MM.1S (cell line): Measurements from ENCODE around the gene SLC16A10.

Experiments used
- DNase-seq: peaks from one replicate; pipeline ENCODE4 v3.0.0-alpha.2; 2015
- H2AFZ ChIP-seq: fragments of 300-600 bp; sonication (generic); 2 replicates; pipeline ENCODE4 v1.6.0; 2016; ENCODE audit warnings: antibody characterized with exemption, low read length
- H3F3A ChIP-seq: fragments of 300-600 bp; sonication (generic); 2 replicates; pipeline ENCODE4 v1.6.1; 2016; ENCODE audit warnings: mild to moderate bottlenecking, antibody characterized with exemption, low read length, moderate library complexity, mixed read lengths; ENCODE audit not compliant: insufficient read depth
- H3K27ac ChIP-seq: fragments of 300-600 bp; sonication (generic); 2 replicates; pipeline ENCODE4 v1.5.1; 2016; ENCODE audit warnings: mild to moderate bottlenecking, low read length
- H3K27me3 ChIP-seq: fragments of 300-600 bp; sonication (generic); replicated peaks from 2 replicates; pipeline ENCODE4 v1.6.0; 2016; ENCODE audit warnings: low read length; ENCODE audit not compliant: insufficient read depth
- H3K36me3 ChIP-seq: fragments of 300-600 bp; sonication (generic); replicated peaks from 2 replicates; pipeline ENCODE4 v1.6.1; 2016; ENCODE audit warnings: mild to moderate bottlenecking, low read length, mixed read lengths; ENCODE audit not compliant: insufficient read depth
- H3K4me1 ChIP-seq: fragments of 300-600 bp; sonication (generic); 2 replicates; pipeline ENCODE4 v1.6.1; 2016; ENCODE audit warnings: low read length, mixed read lengths
- H3K4me2 ChIP-seq: fragments of 300-600 bp; sonication (generic); 2 replicates; pipeline ENCODE4 v1.6.0; 2016; ENCODE audit warnings: low read depth, low read length
- H3K4me3 ChIP-seq: fragments of 300-600 bp; sonication (generic); 2 replicates; pipeline ENCODE4 v1.5.1; 2016; ENCODE audit warnings: low read length, mixed read lengths
- H3K79me2 ChIP-seq: fragments of 300-600 bp; sonication (generic); 2 replicates; pipeline ENCODE4 v1.6.1; 2016; ENCODE audit warnings: mixed run types, low read length, mixed read lengths
- H3K9ac ChIP-seq: fragments of 300-600 bp; sonication (generic); 2 replicates; pipeline ENCODE4 v1.6.1; 2016; ENCODE audit warnings: low read length, mixed read lengths
- H3K9me2 ChIP-seq: fragments of 300-600 bp; sonication (generic); replicated peaks from 2 replicates; pipeline ENCODE4 v1.6.1; 2016; ENCODE audit warnings: mild to moderate bottlenecking, low read length, mixed read lengths; ENCODE audit not compliant: insufficient read depth
- H3K9me3 ChIP-seq: fragments of 300-600 bp; sonication (generic); replicated peaks from 2 replicates; pipeline ENCODE4 v1.6.1; 2016; ENCODE audit warnings: mild to moderate bottlenecking, low read length, mixed read lengths; ENCODE audit not compliant: insufficient read depth
- H4K20me1 ChIP-seq: fragments of 300-600 bp; sonication (generic); 2 replicates; pipeline ENCODE4 v1.6.1; 2016; ENCODE audit warnings: mild to moderate bottlenecking, low read length, moderate library complexity, mixed read lengths; ENCODE audit not compliant: insufficient read depth
- EZH2 ChIP-seq: fragments of 300-600 bp; sonication (generic); optimal IDR thresholded peaks from 2 replicates; pipeline ENCODE3; 2017; ENCODE audit warnings: low read depth, mild to moderate bottlenecking, antibody characterized with exemption, low read length, mixed read lengths
- EZH2phosphoT487 ChIP-seq: fragments of 300-600 bp; sonication (generic); IDR thresholded peaks from 2 replicates; pipeline ENCODE4 v1.6.1; 2018; ENCODE audit warnings: antibody characterized with exemption, low read length
- TF ChIP-seq, protein P1 (sequence below): fragments of 300-600 bp; sonication (generic); IDR thresholded peaks from 2 replicates; pipeline ENCODE4 v1.5.1; 2016; ENCODE audit warnings: antibody characterized with exemption, low read length, mixed read lengths

The SLC16A10 gene

DNA sequence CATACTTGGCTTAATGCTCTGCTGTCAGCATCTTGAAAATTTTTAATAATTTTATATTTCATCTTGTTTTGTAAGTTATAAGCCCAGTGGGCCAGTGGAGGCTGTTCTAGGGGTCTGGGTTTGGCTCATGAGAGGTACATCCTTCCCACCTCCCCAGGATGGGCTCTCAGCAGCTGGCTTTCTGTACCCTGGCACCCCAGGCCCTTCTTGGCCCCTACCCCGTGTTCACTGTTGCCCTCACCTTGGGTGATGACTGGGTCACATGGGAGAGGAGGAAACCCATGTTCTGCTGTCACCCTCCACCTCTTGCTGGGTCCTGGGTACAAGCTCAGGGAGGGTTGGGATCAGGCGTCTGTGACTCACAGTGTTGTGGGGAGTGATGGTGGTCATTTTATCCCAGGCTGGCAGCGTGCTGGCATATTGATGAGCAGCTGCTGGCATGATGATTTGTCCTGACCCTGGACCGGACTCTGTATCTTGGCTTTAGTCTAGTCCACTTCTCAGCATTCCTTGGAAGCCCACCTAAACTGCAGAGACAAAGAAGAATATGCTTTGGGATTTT is 34.6 kb downstream of the SLC16A10 start:
- H3K27ac ChIP-seq: no peak overlapping the region
- no peaks in the 10 kb centered on the region for H3K9me3 ChIP-seq
- H4K20me1 ChIP-seq: no peaks in the 10 kb centered on the region
- no peak for TF ChIP-seq EZH2phosphoT487
- TF ChIP-seq EZH2: no peak
- TF ChIP-seq, protein P1, sequence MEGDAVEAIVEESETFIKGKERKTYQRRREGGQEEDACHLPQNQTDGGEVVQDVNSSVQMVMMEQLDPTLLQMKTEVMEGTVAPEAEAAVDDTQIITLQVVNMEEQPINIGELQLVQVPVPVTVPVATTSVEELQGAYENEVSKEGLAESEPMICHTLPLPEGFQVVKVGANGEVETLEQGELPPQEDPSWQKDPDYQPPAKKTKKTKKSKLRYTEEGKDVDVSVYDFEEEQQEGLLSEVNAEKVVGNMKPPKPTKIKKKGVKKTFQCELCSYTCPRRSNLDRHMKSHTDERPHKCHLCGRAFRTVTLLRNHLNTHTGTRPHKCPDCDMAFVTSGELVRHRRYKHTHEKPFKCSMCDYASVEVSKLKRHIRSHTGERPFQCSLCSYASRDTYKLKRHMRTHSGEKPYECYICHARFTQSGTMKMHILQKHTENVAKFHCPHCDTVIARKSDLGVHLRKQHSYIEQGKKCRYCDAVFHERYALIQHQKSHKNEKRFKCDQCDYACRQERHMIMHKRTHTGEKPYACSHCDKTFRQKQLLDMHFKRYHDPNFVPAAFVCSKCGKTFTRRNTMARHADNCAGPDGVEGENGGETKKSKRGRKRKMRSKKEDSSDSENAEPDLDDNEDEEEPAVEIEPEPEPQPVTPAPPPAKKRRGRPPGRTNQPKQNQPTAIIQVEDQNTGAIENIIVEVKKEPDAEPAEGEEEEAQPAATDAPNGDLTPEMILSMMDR: no peak
- no peaks in the 10 kb centered on the region for H3F3A ChIP-seq
- no peak overlapping the region for H2AFZ ChIP-seq
- no peak overlapping the region for H3K4me2 ChIP-seq
- H3K9me2 ChIP-seq: no peaks in the 10 kb centered on the region
- DNase-seq: no peak
- H3K36me3 ChIP-seq: no peaks in the 10 kb centered on the region
- no peak overlapping the region for H3K4me3 ChIP-seq
- H3K79me2 ChIP-seq: no peaks in the 10 kb centered on the region
- H3K4me1 ChIP-seq: no peaks in the 10 kb centered on the region
- no peak overlapping the region for H3K9ac ChIP-seq
- no peaks in the 10 kb centered on the region for H3K27me3 ChIP-seq

DNA sequence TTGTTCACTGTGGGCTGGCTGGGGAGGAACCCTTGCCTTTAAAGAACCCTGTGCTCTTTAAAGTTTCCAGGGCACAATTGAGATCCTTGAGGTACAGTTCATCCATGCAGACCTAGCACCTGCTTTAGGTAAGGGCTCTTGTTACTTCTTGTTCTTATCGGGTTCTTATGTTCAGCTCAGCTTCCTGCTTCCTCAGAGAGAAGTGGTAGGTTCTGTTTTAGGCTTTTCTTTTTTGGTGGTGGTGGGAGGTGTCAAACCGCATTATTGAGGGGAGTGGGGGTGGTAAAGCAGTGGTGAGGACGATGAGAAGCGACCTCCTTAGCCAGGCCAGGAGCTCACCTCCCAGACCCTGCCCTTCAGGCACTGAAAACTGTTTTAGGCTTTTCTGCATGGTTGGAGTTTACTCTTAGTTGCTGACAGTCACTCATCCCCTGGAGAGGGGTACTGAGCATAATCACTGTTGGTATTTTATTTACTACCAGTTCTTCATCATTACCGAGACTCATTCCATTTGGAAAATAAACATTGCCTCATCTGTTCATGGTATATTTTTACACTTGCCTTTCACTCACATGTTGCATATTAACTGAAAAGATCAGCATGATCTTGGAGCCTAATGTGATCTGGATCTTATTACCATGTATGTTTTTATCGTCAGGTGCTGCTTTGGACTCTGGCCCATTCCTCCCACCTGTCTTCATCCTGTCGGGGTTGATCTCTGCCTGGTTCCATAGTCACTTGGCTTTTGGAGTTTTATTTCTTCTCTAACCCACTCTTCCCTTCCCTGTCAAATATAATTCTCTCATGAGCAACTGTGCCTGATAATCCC is 35.4 kb downstream of the SLC16A10 start:
- Histone ChIP-seq H4K20me1 (no peaks in the 10 kb centered on the region), H3K4me3 (no peak overlapping the region), H3K36me3 (no peaks in the 10 kb centered on the region), H3K9me3 (no peaks in the 10 kb centered on the region), H2AFZ (no peak overlapping the region), H3K9ac (no peak overlapping the region), H3K9me2 (no peaks in the 10 kb centered on the region), H3K4me2 (no peak overlapping the region), H3K4me1 (no peaks in the 10 kb centered on the region), H3K27ac (no peak overlapping the region), H3K79me2 (no peaks in the 10 kb centered on the region), H3K27me3 (no peaks in the 10 kb centered on the region), H3F3A (no peaks in the 10 kb centered on the region)
- DNase-seq: no peak
- TF ChIP-seq, protein P1: no peak
- TF ChIP-seq EZH2phosphoT487: no peak
- TF ChIP-seq EZH2: no peak

DNA sequence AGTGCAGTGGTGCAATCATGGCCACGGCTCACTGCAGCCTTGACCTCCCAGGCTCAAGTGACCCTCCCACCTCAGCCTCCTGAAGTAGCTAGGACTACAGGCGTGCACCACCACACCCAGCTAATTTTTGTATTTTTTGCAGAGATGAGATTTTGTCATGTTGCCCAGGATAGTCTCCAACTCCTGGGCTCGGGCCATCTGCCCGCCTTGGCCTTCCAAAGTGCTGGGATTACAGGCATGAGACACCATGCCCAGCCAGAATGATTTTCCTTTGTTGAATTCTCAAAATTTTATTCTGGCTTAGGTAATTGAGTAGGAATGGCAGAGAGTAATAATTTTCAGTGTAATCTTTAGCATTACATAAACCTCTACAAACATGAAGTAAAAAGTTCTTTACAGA is 37.1 kb downstream of the SLC16A10 start:
- H3K27me3 ChIP-seq: no peaks in the 10 kb centered on the region
- no peaks in the 10 kb centered on the region for H3K9me2 ChIP-seq
- H3K9ac ChIP-seq: no peak overlapping the region
- no peak overlapping the region for H3K4me2 ChIP-seq
- H2AFZ ChIP-seq: no peak overlapping the region
- no peaks in the 10 kb centered on the region for H3K9me3 ChIP-seq
- DNase-seq: no peak
- H3K79me2 ChIP-seq: no peaks in the 10 kb centered on the region
- no peaks in the 10 kb centered on the region for H3K36me3 ChIP-seq
- H3F3A ChIP-seq: no peaks in the 10 kb centered on the region
- H3K4me1 ChIP-seq: no peaks in the 10 kb centered on the region
- TF ChIP-seq EZH2 (no peak), EZH2phosphoT487 (no peak)
- TF ChIP-seq, protein P1: no peak
- no peaks in the 10 kb centered on the region for H4K20me1 ChIP-seq
- H3K4me3 ChIP-seq: no peak overlapping the region
- no peak overlapping the region for H3K27ac ChIP-seq
